HG02884 (cell line): Measurements from ENCODE around the gene SYK.
"Not testable (repeated sequence)": the region's sequence is repeated elsewhere in the genome, so short reads cannot be mapped to it uniquely, and the experiment has no call there.

ENCODE experiments used
- ATAC-seq: cut with Tn5 transposase; IDR thresholded peaks from one replicate; pipeline ENCODE4 v1.9.1; 2021; ENCODE audit warnings: mild to moderate bottlenecking, moderate library complexity; ENCODE audit not compliant: unreplicated experiment

The SYK gene

DNA sequence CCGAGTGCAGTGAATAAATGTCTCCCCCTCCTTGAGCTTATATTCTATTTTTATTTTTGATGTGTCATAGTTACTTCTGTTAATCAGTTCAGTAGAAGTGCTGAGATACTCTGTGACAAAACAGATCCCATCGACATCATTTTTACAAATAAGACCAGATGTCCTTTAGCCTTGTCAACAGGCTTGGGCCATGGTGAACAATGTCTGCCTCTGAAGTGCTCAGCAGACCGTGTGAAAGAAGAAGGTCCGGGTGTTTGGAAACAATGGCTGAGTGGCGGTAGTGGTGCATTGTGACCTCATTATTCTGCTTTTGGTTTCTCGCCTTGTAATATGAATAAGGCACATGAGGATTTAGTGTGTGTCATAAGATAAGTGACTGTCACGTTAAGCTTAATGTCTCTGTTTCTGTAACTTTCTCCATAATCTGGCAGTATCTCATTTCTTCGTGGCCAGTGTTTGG is 71.2 kb downstream of the SYK start:
- no peak for ATAC-seq

DNA sequence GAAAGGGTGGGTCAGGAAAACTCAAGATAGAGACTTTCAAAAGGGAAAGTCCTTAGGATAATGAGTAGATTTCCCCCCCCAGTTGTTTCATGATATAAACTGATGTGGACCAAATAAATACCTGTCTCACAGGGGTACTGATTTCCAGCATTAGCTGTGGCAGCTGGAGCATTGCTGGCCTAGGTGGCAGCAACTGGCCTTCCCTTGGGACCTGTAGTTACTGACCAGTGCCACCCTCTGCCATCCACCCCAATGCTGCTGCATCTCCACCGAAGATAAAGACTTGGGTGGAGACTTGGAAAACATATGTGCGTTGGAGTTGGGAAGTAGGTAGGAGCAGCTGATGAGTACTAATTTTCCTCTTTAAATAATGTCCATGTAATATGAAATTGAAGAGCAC is 71.8 kb downstream of the SYK start:
- ATAC-seq, result no peak

DNA sequence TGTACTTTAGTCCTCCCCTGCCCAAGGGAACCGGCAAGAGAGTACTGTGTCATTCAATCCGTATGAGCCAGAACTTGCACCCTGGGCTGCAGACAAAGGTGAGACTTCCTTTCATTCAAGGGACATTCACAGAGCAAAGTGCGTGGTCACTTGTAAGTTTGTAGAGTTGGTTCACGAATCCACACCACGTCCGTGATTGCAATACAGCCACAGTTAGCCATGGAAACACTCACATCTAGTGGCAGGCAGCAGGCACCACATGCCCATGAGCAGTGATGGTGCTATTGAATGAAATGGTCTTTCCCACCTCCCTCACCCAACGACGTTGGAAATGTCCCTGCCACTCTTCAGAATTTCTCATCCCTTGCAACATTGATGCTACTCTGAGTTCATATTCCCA is 72.6 kb downstream of the SYK start:
- no peak for ATAC-seq

DNA sequence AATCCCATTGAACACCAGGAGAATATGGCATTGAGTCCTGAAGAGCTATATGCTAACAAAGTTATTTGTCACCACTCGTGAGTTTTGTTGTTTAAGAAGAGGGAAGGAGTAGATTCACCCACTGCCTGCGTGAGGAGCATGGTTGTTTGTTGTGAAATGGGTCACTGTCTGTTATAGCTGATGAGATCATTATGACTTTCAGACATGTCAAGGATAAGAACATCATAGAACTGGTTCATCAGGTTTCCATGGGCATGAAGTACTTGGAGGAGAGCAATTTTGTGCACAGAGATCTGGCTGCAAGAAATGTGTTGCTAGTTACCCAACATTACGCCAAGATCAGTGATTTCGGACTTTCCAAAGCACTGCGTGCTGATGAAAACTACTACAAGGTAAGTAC is 76.9 kb downstream of the SYK start:
- ATAC-seq, result no peak

DNA sequence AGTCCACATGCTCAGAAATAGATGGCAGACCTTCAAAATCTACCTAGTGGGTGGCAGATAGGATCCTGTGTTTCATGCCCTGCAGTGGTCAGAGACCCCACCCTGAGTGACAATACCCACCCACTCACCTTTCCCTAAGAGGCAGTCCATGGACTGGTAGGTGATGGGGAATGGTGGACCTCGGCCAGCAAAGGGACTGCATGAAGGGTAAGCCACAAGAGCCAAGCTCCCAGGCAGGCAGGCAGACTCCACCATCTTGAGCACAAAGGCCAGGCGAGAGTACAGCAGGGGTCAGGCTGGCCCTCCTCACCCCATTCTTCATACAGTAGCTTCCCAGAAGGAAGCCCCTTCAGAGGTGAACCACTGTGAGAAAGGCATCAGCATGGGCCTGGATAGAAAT is 78.4 kb downstream of the SYK start:
- ATAC-seq, result no peak

DNA sequence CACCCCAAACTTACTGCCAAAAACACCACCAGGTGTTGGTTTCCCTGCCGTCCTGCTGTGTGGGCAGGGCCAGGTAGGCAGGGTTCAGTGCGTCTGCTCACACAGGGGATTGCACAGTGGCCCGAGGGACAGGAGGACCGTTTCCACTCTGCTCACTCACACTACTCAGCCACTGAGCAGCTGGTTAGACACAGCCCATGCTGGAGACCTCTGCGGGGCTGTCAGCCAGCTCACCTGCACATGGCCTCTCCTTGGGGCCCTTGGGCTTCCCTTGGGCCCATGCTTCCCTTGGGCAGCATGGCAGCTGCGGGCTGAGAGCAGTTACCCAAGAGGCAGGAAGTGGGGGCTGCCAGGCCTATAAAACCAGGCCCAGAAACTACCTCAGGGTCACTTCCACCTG is 79.0 kb downstream of the SYK start:
- no peak for ATAC-seq

DNA sequence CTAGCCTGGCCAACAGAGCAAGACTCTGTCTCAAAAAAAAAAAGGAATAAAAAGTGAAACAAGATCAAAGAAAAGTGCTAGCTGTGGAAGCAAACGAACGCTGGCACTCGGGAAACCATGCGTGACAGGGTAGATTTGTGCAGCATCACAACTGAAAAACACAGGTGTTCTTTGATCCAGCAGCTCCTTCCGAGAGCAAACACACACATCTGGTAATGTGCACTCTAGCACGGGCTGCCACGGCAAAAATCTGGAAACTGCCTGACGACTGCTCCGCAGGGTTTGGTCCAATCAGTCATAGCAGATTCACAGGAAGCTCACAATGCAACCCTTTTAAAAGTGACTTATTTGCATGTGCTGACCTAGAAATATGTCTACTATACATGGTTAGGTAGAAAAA is 80.0 kb downstream of the SYK start:
- no peak for ATAC-seq

DNA sequence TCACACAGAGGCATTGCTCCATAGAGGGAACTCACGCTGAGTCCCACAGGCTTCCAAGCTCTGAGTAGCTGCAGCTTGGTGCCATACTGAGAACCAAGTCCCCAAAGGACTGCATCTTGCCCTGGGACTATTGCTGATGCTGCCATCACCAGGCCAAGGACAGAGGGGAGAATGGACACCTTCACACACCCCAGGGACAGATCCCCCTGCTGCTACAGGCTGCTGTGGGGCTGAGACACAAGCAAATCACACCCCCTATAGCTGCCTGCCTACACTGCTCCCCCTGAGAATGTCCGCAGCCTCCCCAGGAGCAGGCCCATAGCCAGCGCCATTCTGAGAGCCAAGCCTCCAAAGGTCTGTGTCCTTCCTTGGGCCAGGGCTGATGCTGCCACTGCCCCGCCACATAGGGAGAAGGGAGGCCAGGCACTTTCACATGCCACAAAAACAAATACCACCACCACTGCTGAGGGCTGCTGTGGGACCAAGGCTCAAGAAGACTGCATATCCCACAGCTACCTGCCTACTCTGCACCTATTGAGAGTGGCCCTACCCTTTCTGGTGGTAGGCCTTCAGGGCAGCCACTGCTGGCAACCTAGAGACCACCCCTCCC is 81.5 kb downstream of the SYK start:
- no peak for ATAC-seq

DNA sequence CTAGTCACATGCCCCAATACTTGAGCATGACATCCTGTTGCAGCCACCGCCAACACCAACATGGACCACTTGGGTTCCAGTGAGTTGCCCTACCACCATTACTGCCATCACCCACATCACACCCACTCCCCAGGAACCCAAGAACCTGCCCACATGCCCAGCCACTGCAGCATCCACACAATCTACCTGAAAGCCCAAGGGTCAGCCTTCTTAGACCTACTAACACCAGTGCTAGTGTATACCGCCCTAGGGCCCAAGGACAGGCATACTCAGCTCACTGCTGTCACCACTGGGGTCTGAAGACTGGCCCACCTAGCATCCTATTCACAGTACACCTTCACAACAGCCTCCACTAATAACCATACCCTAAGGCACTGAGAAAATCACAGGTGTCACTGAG is 82.0 kb downstream of the SYK start:
- ATAC-seq, result no peak

DNA sequence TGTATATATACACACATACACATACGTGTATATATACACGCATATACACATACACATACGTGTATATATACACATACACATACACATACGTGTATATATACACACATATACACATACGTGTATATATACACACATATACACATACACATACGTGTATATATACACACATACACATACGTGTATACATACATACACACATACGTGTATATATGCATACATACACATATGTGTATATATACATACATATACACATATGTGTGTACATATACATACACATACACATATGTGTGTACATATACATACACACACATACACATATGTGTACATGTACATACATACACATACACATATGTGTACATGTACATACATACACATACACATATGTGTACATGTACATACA is 82.6 kb downstream of the SYK start:
- no peak for ATAC-seq

DNA sequence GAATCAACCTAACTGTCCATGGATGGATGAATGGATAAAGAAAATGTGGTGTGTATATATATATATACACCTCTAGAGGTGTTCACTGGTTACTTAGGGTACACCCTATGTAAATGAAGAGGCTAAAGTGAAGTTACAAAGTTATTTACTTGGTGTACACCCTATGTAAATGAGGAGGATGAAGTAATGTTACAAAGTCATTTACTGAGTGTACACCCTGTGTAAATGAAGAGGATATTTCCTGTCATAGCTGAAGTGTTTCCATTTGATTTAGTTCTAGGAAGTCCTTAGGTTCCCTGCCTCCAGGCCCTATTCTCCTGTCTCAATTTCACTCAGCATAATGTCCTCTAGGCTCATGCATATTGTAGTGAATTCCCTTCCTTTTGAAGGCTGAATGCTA is 85.2 kb downstream of the SYK start:
- not testable (repeated sequence) for ATAC-seq

DNA sequence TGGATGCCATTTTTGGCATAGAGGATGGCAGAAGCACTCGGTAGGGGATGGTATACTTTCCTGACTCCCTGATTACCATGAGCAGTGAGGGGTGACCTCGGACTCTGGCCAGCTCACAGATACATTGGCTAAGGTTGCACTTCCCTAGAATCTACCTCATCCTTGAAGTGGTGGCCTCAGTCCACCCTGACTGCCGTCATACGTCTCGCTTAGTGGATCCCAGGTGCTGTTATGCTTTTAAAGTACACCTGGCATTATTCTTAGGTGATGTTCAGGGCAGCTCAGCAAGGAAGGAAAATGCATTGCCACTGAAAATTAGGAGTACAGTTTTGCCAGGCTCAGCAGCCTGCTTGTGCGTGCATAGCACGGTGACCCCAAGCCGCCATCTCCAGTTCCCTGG is 87.3 kb downstream of the SYK start:
- no peak for ATAC-seq

DNA sequence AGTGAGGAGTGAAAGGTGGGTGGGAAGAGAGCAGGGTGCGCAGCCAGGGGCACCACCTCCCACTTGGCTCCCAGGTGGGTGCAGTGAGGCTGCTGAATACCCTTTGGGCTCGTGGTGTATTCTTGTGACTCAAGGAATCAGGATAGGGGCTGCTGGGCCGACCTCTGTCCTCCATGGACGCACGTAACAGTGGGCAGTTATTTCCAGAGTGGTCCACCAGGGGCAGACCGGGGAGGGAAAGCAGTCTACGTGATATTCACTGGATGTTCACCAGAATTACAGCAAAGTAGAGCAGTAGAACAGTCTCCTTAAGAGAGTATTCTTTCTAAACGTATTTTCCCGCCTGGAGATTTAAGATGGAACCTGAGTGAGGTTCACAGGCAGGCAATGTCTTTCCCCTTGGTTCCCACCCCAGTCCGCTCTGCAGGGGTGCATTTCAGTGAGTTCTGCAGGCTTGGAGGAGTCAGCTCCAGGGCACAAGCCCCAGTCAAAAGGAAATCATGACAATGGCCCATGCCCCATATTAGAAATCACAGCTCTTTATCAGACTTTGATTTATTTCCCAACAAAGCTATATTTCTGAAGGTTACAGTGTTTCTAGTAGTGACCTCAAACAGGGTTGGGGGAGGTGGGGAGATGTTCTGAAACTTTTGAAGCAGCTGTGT is 88.7 kb downstream of the SYK start:
- no peak for ATAC-seq

DNA sequence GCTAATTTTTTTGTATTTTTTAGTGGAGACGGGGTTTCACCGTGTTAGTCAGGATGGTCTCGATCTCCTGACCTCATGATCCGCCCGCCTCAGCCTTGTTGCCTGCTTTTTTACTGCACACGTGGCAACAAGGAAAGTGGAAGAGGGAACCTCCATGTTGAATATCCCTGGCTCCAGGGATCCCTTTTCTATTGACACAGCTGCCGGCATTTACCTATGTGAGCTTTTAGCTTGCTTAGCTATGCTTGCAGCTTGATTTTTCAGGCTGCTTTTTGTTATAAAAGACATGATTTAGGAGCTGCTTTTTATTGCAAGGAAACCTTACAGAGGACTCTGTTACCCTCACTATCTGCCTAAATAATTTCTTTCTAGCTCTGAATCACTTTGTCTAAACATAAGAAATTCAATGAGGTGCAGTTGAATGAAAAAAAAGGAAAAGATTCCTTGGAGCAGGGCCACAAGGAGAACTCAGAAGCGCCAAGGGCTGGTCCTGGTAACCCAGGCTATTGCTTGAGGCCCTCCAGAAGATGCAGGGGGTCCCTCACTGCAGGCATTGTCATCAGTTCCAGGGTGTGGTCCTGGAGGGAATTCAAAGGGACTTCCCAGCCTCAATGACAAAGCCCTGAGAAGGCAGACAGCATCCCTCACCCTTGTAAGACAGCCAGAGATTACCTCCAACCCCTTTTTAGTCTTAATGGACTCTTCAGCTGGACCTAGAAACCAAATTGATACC is 89.9 kb downstream of the SYK start:
- no peak for ATAC-seq

DNA sequence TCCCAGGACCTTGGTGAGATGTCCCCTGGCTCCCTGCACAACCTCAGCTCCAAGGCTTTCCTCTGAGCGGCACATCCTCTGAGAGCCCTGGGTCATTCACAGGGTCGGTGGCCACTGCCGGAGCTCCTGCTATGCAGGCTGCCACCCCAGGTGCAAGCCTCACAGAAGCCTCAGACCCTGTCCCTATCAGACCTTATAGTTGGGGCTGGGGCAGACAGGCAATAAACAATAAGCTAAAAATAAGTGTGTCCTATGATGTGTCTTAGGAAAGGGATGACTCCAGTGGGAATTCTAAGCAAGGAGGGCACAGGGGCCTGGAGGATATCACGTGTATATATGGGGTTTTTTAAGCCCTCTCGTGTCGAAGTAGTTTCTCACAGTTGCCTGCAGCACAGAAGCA is 91.3 kb downstream of the SYK start:
- no peak for ATAC-seq

DNA sequence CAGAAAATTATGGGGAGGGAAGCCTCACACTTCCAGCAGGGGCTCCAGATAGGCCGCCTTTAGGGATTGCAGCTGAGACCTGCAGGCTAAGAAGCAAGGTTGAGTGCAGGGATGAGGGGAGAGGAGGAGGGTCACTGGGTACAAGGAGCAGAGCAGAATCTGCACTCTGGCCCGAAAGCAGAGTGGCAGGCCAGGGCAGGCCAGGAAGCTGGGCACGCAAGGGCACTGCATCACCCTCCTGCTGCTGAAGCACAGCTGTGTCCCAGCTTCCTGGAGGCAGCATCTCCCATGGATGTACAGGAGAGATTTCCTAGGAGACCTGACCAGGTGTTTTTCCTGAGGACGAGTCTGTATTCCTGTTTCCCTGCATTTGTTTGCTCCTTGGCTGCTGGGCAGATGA is 92.1 kb downstream of the SYK start:
- ATAC-seq, result no peak

DNA sequence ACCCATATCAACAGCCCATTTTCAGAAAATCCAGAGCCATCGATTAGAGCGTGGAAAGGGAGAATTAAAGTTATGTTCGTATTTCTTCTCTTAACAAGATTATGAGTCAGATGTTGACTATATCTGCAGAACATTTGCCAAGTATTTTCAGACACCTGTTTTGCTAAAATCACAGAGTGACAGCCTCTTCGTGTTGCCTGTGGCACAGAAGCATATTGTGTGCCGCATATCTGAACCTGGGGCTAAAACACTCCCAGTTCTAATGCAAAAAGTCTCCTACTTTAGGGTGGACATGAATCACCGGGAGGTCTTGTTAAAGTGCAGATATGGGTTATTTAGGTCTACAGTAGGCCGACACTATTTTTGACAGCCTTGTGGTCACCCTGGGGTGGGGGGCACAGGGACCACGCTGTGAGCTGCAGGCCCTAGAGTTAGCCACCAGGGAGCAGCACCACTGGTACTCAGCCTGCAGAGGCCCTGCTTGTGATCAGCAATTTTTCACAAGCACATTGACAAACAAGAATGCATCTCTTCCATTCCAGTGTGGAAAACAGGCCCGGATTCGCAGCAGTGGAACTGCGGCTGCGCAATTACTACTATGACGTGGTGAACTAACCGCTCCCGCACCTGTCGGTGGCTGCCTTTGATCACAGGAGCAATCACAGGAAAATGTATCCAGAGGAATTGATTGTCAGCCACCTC is 93.5 kb downstream of the SYK start:
- ATAC-seq, result no peak

DNA sequence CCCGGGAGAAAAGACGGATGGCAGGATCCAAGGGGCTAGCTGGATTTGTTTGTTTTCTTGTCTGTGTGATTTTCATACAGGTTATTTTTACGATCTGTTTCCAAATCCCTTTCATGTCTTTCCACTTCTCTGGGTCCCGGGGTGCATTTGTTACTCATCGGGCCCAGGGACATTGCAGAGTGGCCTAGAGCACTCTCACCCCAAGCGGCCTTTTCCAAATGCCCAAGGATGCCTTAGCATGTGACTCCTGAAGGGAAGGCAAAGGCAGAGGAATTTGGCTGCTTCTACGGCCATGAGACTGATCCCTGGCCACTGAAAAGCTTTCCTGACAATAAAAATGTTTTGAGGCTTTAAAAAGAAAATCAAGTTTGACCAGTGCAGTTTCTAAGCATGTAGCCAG is 94.2 kb downstream of the SYK start:
- no peak for ATAC-seq

DNA sequence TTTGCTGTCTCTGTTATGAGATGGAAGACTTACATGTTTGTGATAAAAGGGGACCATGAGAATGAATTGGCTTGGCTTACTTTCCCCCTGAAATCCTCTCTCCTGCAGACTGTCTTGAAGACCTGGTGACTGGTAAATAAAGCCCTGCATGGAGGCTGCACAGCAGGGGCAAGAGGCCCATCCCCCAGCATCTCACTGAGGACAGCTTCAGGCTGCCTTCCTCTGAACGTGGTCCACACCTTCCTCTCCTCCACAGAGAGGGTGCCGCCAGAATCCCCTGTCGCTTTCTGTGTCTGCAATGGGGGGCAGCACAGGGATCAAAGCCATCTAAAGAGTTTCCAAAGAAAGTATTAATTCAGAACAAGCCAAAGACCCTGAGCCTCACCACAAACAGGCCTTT is 94.6 kb downstream of the SYK start:
- no peak for ATAC-seq

DNA sequence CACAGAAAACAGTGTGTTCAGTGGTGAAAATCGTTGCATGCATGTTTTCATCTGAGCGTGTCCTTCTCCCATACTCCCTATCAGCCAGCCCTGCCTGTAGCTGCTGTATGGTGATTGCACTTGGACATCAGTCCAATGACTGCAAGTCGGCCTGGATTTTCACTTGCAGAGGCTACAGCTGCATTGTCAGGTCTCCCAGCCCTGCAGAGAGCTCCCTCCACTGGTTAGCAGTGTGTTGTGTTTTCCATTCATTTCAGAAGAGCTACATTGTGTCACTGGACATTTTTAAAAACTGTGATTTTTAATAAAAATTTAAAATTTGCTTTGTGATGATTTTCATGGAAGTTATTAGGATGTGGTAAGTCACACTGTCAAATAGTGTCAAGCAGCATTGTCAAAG is 96.6 kb downstream of the SYK start:
- ATAC-seq, result no peak

DNA sequence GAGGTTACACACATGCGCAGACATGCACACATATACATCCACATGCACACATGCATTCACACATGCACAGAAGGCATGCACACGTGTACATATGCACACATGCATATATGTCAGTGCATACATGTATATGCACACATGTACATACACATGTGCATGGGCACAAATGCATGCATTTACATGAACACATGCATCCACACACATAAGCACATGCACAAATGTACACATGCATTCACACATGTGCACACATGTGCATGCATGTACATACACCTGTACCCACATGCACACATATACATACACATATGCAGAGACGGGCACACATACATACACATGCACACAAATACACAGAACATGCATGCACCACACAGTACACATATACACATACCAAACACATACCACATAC is 97.7 kb downstream of the SYK start:
- no peak for ATAC-seq

DNA sequence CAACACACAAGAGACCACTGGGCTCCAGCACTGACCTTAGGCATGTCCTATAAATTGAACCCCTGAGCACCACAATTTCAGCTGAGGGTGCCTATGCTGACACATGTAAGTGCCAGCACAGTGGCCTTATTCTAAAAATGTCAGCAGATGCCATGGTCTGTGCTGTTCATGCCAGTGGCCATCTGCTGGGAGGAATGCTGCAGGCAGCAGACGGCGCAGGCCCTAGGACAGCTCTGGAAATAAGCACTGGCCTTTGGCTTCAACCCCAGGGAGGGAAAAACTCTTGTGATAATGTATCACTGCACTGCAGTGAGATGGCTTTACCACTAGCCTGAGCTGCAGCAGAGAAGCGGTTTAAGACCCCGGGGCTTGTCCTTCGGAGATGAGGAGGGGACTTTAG is 98.5 kb downstream of the SYK start:
- ATAC-seq, result no peak
